GM19239 (cell line): ENCODE measurements around the gene JAM2.

ENCODE experiments used
- DNase-seq: peaks from one replicate; pipeline ENCODE4 v3.0.0; 2011; ENCODE audit warnings: low spot score; ENCODE audit not compliant: insufficient read length
- FAIRE-seq: peaks from 2 replicates; lab custom pipeline; 2011; peaks lifted over from hg19 to GRCh38; lab: Jason Lieb, UNC

The JAM2 gene

GRCh38 chr21:25759573-25759972, 120.5 kb downstream of the JAM2 start:
- DNase-seq = no peak
- FAIRE-seq = no peak

DNA sequence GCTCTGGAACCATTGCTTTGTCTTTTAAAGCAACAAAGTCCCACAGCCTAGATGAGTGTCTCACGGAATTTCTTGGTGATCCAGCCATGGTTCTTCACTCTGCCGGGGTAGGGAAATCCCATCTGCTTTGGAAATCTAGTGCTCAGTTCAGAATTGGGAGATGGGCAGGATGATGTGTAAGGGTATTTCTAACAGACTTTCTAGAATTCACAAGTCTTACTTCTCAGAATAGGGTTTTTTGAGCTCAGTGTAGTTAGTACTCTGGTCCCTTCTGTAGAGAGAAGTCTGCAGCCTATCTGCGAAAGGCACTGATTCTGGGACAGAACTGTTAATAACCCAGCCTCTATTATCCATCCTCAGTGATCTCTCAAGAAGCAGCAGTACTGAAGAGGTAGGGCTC, 121.0 kb downstream of the JAM2 start:
- FAIRE-seq (no peak), DNase-seq (no peak)

DNA sequence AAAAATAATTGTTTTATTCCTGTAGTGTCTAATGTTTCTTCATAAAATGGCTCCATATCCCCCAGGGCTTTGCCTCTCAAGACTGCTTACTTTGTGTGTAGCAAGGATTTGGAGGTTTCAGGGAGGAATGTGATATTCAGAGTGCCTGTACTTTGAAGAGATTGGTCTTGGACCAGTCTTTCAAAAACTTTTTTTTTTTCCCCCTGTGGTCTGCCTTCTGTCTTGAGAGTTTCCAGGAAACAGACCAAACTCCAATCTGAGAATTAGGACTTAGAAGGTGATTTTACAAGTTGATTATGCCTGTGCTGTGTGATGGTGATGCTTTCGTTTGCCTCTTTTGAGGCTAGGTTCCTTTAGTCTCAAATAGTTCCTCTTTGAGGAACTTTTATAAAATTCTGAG, 121.6 kb downstream of the JAM2 start:
- DNase-seq = no peak
- FAIRE-seq = no peak

DNA sequence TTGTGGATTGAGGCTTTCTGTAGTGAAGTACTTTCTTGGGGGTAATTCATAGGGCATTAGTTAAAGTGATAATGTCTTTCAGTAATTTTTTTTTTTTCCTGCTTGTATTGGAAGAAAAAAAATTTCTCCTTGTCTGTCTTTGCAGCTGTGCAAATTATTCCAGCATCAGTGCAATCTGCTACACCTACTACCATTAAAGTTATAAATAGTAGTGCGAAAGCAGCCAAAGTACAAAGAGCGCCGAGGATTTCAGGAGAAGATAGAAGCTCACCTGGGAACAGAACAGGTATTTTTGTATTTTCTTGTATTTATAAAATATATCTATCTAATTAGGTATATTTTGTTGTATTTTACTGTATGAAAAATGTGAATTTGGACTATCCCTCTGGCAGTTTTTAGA, 125.0 kb downstream of the JAM2 start:
- DNase-seq (no peak), FAIRE-seq (no peak)
